Thyroid gland (tissue), 4 donors: ENCODE data around the gene AK8.

Experiments
- CTCF ChIP-seq, 6 experiments: fragments of 200-600 bp in 3 of 6; fragments of 450-650 bp in 3 of 6; sonication (generic) in 3 of 6; IDR thresholded peaks; one replicate each; pipeline ENCODE4 v1.5.1; 2016 to 2019; ENCODE audit warnings: antibody characterized with exemption in 6 of 6, mild to moderate bottlenecking in 2 of 6, inconsistent platforms in 1 of 6, moderate library complexity in 1 of 6
- POLR2A ChIP-seq, 2 donors: fragments of 450-650 bp; IDR thresholded peaks; one replicate each; pipeline ENCODE4 v1.6.1; 2017; ENCODE audit warnings: antibody characterized with exemption in 2 of 2, mild to moderate bottlenecking in 2 of 2, moderate library complexity in 1 of 2

GRCh38 chr9:132801659-132802058, 76.4 kb downstream of the AK8 start:
- TF ChIP-seq CTCF (IDR thresholded peaks at IDR 0.05), result no peak
- no peak for TF ChIP-seq POLR2A (IDR thresholded peaks at IDR 0.05)
